CD14-positive monocyte (primary cell): ENCODE measurements around the gene ZNF687. TPM values are rescaled to one million over a fixed set of nuclear protein-coding genes. Genes with fewer than 3 reads are reported as not detected.

Source experiments
- DNase-seq, 3 donors: peaks; one replicate each; pipeline ENCODE4 v3.0.0-alpha.2; 2011 to 2022
- H2AFZ ChIP-seq: 2 replicates; pipeline ENCODE4 v1.6.0; 2012; ENCODE audit warnings: mild to moderate bottlenecking, low read depth, low read length, inconsistent platforms; ENCODE audit not compliant: insufficient read depth, poor library complexity, severe bottlenecking
- H3K27ac ChIP-seq, 2 donors: 1 replicate in 1 of 2; 2 replicates in 1 of 2; pipeline ENCODE4 v1.5.1; 2012 to 2013; ENCODE audit warnings: low read length in 2 of 2, control low read depth in 1 of 2, inconsistent platforms in 1 of 2, low read depth in 1 of 2, mild to moderate bottlenecking in 1 of 2
- H3K27me3 ChIP-seq, 2 donors: one replicate each; pipeline versions ENCODE4 v1.6.0 to v1.6.1; 2011 to 2013; ENCODE audit warnings: low read length in 2 of 2; ENCODE audit not compliant: control insufficient read depth in 2 of 2, insufficient read depth in 2 of 2
- H3K36me3 ChIP-seq, 2 donors: replicated peaks in 1 of 2; 1 replicate in 1 of 2; 2 replicates in 1 of 2; pipeline versions ENCODE4 v1.5.1 to v1.6.1; 2012 to 2013; ENCODE audit warnings: low read length in 2 of 2, control low read depth in 1 of 2, inconsistent platforms in 1 of 2, mild to moderate bottlenecking in 1 of 2; ENCODE audit not compliant: insufficient read depth in 2 of 2, control insufficient read depth in 1 of 2
- H3K4me1 ChIP-seq, 2 donors: 1 replicate in 1 of 2; 2 replicates in 1 of 2; pipeline versions ENCODE4 v1.5.1 to v1.6.1; 2012 to 2013; ENCODE audit warnings: low read length in 2 of 2, control low read depth in 1 of 2, inconsistent platforms in 1 of 2, mild to moderate bottlenecking in 1 of 2, moderate library complexity in 1 of 2; ENCODE audit not compliant: insufficient read depth in 2 of 2, control insufficient read depth in 1 of 2
- H3K4me2 ChIP-seq: replicated peaks from 2 replicates; pipeline ENCODE3; 2012; ENCODE audit warnings: low read length, moderate library complexity, mild to moderate bottlenecking; ENCODE audit not compliant: poor library complexity, severe bottlenecking; ENCODE audit errors: extremely low read depth
- H3K4me3 ChIP-seq, 3 experiments: fragments of 200-600 bp in 1 of 3; sonication (generic) in 1 of 3; replicated peaks in 1 of 3; 1 replicate in 2 of 3; 2 replicates in 1 of 3; pipeline ENCODE4 v1.5.1; 2011 to 2013; ENCODE audit warnings: low read length in 3 of 3, mild to moderate bottlenecking in 3 of 3, control low read depth in 2 of 3, low read depth in 2 of 3, inconsistent platforms in 1 of 3, moderate library complexity in 1 of 3
- H3K79me2 ChIP-seq: 2 replicates; pipeline ENCODE4 v1.6.0; 2012; ENCODE audit warnings: mild to moderate bottlenecking, control low read depth, inconsistent platforms, low read length, moderate library complexity; ENCODE audit not compliant: insufficient read depth
- H3K9ac ChIP-seq: 2 replicates; pipeline ENCODE4 v1.6.0; 2017; ENCODE audit warnings: low read length, mild to moderate bottlenecking; ENCODE audit not compliant: insufficient read depth, poor library complexity, severe bottlenecking
- H3K9me3 ChIP-seq, 2 donors: replicated peaks in 1 of 2; 1 replicate in 1 of 2; 2 replicates in 1 of 2; pipeline versions ENCODE4 v1.5.1 to v1.6.1; 2012 to 2013; ENCODE audit warnings: low read length in 2 of 2, control low read depth in 1 of 2; ENCODE audit not compliant: control insufficient read depth in 1 of 2, insufficient read depth in 1 of 2
- H4K20me1 ChIP-seq: 2 replicates; pipeline ENCODE4 v1.6.0; 2012; ENCODE audit warnings: mild to moderate bottlenecking, low read length, control low read depth, moderate library complexity; ENCODE audit not compliant: insufficient read depth
- H3K27ac Mint-ChIP-seq, 7 donors: one replicate each; pipeline ENCODE4 v1.8.0; 2020; ENCODE audit warnings: mild to moderate bottlenecking in 7 of 7, mixed read lengths in 7 of 7, moderate library complexity in 6 of 7, inconsistent platforms in 2 of 7
- H3K27me3 Mint-ChIP-seq, 3 donors: one replicate each; pipeline ENCODE4 v1.8.0; 2021 to 2022; ENCODE audit warnings: low read depth in 3 of 3, mild to moderate bottlenecking in 3 of 3, mixed read lengths in 3 of 3, moderate library complexity in 3 of 3, inconsistent platforms in 1 of 3
- H3K36me3 Mint-ChIP-seq, 2 donors: one replicate each; pipeline ENCODE4 v1.8.0; 2020; ENCODE audit warnings: mixed read lengths in 2 of 2, inconsistent platforms in 1 of 2, mild to moderate bottlenecking in 1 of 2
- H3K4me1 Mint-ChIP-seq: one replicate; pipeline ENCODE4 v1.8.0; 2020; ENCODE audit warnings: mild to moderate bottlenecking, mixed read lengths
- H3K4me3 Mint-ChIP-seq, 2 donors: one replicate each; pipeline ENCODE4 v1.8.0; 2020; ENCODE audit warnings: mild to moderate bottlenecking in 2 of 2, mixed read lengths in 2 of 2, moderate library complexity in 1 of 2
- H3K9me3 Mint-ChIP-seq, 7 donors: one replicate each; pipeline ENCODE4 v1.8.0; 2020 to 2022; ENCODE audit warnings: mixed read lengths in 7 of 7, mild to moderate bottlenecking in 6 of 7, moderate library complexity in 6 of 7, inconsistent platforms in 2 of 7
- CTCF ChIP-seq: fragments of 200-600 bp; IDR thresholded peaks from one replicate; pipeline ENCODE4 v1.8.0; 2022; ENCODE audit warnings: antibody characterized with exemption, mild to moderate bottlenecking
- WGBS: methylation state at CpG from one replicate; pipeline ENCODE4 v1.1.5; 2013; ENCODE audit warnings: missing lambda C conversion rate; ENCODE audit not compliant: insufficient coverage; 5-methylcytosine and 5-hydroxymethylcytosine counted together
- intact Hi-C, 2 donors: fragments of 100-400 bp; cut with micrococcal nuclease; formaldehyde crosslinking; loops; one replicate each; pipeline versions ENCODE4 v1.15.0 to v1.15.1; 2023
- polyA plus RNA-seq, 3 donors: library from polyadenylated mRNA; depleted of rRNA in 1 of 3; unstranded in 2 of 3; stranded (reverse) in 1 of 3; fragments of 300-500 nt in 2 of 3; fragments of >200 nt in 1 of 3; fragmentation: Illumina TruSeq in 2 of 3; gene quantifications; 1 replicate in 2 of 3; 2 replicates in 1 of 3; pipeline ENCODE4 v1.2.3, GENCODE V29; 2012 to 2021

ZNF687 gene
- polyA plus RNA-seq, 3 donors = 1.3 to 26.5 (median 1.8) TPM

- Mint-ChIP-seq H3K4me3 (peak overlapping the region; percentile 99 to 100), H3K9me3 (peaks cover 0 to 2% (median 0%) of the 10 kb centered on the region in 7 donors), H3K4me1 (peaks cover 34% of the 10 kb centered on the region), H3K27ac (peak overlapping the region; percentile 96 to 100 (median 98)), H3K27me3 (peaks cover 0 to 1% (median 0%) of the 10 kb centered on the region in 3 donors), H3K36me3 (peaks cover 24 to 43% of the 10 kb centered on the region in 2 donors)
- H3K4me2 ChIP-seq = peak overlapping the region; percentile 100
- peak overlapping the region; percentile 63 to 96 (median 88) for H3K4me3 ChIP-seq
- peak; percentile 65 to 78 (median 68) for DNase-seq
- 3% methylated on average over 42 of the region's 44 CpGs for WGBS
- H3K27ac ChIP-seq = peak overlapping the region; percentile 94 to 96
- H3K79me2 ChIP-seq = peaks cover 72% of the 10 kb centered on the region
- H2AFZ ChIP-seq = peak overlapping the region; percentile 65
- no peak for TF ChIP-seq CTCF
- H3K36me3 ChIP-seq = peaks cover 30 to 35% of the 10 kb centered on the region in 2 donors
- no peaks in the 10 kb centered on the region for H3K27me3 ChIP-seq
- no peaks in the 10 kb centered on the region for H3K9me3 ChIP-seq
- H4K20me1 ChIP-seq = peaks cover 48% of the 10 kb centered on the region
- H3K9ac ChIP-seq = peak overlapping the region; percentile 86
- intact Hi-C loops = loop anchor here in 1 of 2 donors (10.0 kb wide), 1 partner anchor 182 kb away; no protein-coding TSS in a partner anchor
- H3K4me1 ChIP-seq = peaks cover 35 to 53% of the 10 kb centered on the region in 2 donors
Measured at GRCh38 chr1:151282883-151283725, 1.0 kb downstream of the ZNF687 start.

- Histone ChIP-seq H3K36me3 (peaks cover 40 to 45% of the 10 kb centered on the region in 2 donors), H3K4me2 (peak overlapping the region; percentile 100), H2AFZ (no peak overlapping the region), H3K79me2 (peaks cover 77% of the 10 kb centered on the region), H3K9me3 (no peaks in the 10 kb centered on the region), H3K27ac (peak overlapping the region; percentile 94 to 96), H3K9ac (no peak overlapping the region), H3K4me3 (peak overlapping the region in 1 of 3 experiments; percentile 88), H3K27me3 (no peaks in the 10 kb centered on the region), H4K20me1 (peaks cover 58% of the 10 kb centered on the region), H3K4me1 (peaks cover 26 to 46% of the 10 kb centered on the region in 2 donors)
- intact Hi-C loops = loop anchor here in 1 of 2 donors (10.0 kb wide), 1 partner anchor 181 kb away; no protein-coding TSS in a partner anchor
- WGBS = no CpG with 5 or more reads among the region's 2 CpGs
- peaks cover 30% of the 10 kb centered on the region for H3K4me1 Mint-ChIP-seq
- no peak for TF ChIP-seq CTCF
- peak overlapping the region in 1 of 2 donors; percentile 100 for H3K4me3 Mint-ChIP-seq
- peak overlapping the region in 6 of 7 donors; percentile 81 to 100 (median 97) for H3K27ac Mint-ChIP-seq
- DNase-seq = no peak
- H3K27me3 Mint-ChIP-seq = peaks cover 0 to 1% (median 0%) of the 10 kb centered on the region in 3 donors
- H3K36me3 Mint-ChIP-seq = peaks cover 34 to 53% of the 10 kb centered on the region in 2 donors
- peaks cover 0 to 2% (median 0%) of the 10 kb centered on the region in 7 donors for H3K9me3 Mint-ChIP-seq
Measured at GRCh38 chr1:151284013-151284577, 2.0 kb downstream of the ZNF687 start.
